A673 (cell line): ENCODE data around the gene PKM. TPM values are rescaled to one million over a fixed set of nuclear protein-coding genes. Genes with fewer than 3 reads are reported as not detected.

Experiments
- BruUV-seq: library from RNA; stranded (reverse); fragments of 400-500 nt; replicated peaks from 2 replicates; lab custom pipeline; 2021; lab: Mats Ljungman, UMichigan
- CTCF ChIA-PET: fragments of 300-600 bp; sonication (Branson Sonifier 250); formaldehyde crosslinking; loops from one replicate; lab custom pipeline; 2022; ENCODE audit warnings: antibody characterized with exemption; lab: Charles Lee
- POLR2A ChIA-PET: fragments of 300-600 bp; sonication (Branson Sonifier 250); formaldehyde crosslinking; loops from one replicate; lab custom pipeline; 2022; ENCODE audit warnings: antibody characterized with exemption; ENCODE audit not compliant: low non-redundant PET; lab: Charles Lee
- DNase-seq: peaks from one replicate; pipeline ENCODE4 v3.0.0-alpha.2; 2015; ENCODE audit warnings: low spot score
- H3K27ac ChIP-seq: fragments of 200-600 bp; sonication (generic); 2 replicates; pipeline ENCODE4 v1.5.1; 2016; ENCODE audit warnings: mixed run types, low read depth, mild to moderate bottlenecking, mixed read lengths, antibody characterized with exemption, low read length; ENCODE audit not compliant: poor library complexity, severe bottlenecking
- H3K27me3 ChIP-seq: fragments of 200-600 bp; sonication (generic); replicated peaks from 2 replicates; pipeline ENCODE4 v1.6.1; 2017; ENCODE audit warnings: mixed run types, low read depth, mild to moderate bottlenecking, mixed read lengths, antibody characterized with exemption, low read length; ENCODE audit not compliant: insufficient read depth, poor library complexity
- H3K36me3 ChIP-seq: fragments of 200-600 bp; sonication (generic); 2 replicates; pipeline ENCODE4 v1.6.1; 2016; ENCODE audit warnings: mixed run types, mild to moderate bottlenecking, mixed read lengths, antibody characterized with exemption, low read length; ENCODE audit not compliant: insufficient read depth, poor library complexity, severe bottlenecking
- H3K4me1 ChIP-seq: fragments of 200-600 bp; sonication (generic); 2 replicates; pipeline ENCODE4 v1.6.1; 2017; ENCODE audit warnings: mixed run types, mild to moderate bottlenecking, mixed read lengths, antibody characterized with exemption, low read length; ENCODE audit not compliant: insufficient read depth, poor library complexity, severe bottlenecking
- H3K4me3 ChIP-seq: fragments of 200-600 bp; sonication (generic); 2 replicates; pipeline ENCODE4 v1.5.1; 2016; ENCODE audit warnings: low read depth, mixed run types, mild to moderate bottlenecking, mixed read lengths, low read length; ENCODE audit not compliant: poor library complexity, severe bottlenecking
- H3K9me3 ChIP-seq: fragments of 200-600 bp; sonication (generic); 2 replicates; pipeline ENCODE4 v1.6.1; 2016; ENCODE audit warnings: mixed run types, low read depth, mild to moderate bottlenecking, mixed read lengths, antibody characterized with exemption, low read length; ENCODE audit not compliant: poor library complexity, severe bottlenecking
- EZH2 ChIP-seq: fragments of 200-600 bp; sonication (generic); IDR thresholded peaks from 2 replicates; pipeline ENCODE4 v1.6.1; 2017; ENCODE audit warnings: borderline replicate concordance, low read depth, mild to moderate bottlenecking, mixed read lengths, antibody characterized with exemption, low read length; ENCODE audit not compliant: poor library complexity, severe bottlenecking
- intact Hi-C: fragments of 100-400 bp; cut with micrococcal nuclease; formaldehyde crosslinking; loops from one replicate; pipeline ENCODE4 v1.10.0; 2022; ENCODE audit not compliant: unreplicated experiment
- total RNA-seq: library from RNA; stranded (reverse); gene quantifications from 2 replicates; pipeline ENCODE4 v1.2.3, GENCODE V29; 2021
- TF ChIP-seq, protein P1 (sequence below): fragments of 300-800, 200-600 bp; sonication (generic); conservative IDR thresholded peaks from 2 replicates; pipeline ENCODE4 v1.5.1; 2017; ENCODE audit warnings: low read depth, mild to moderate bottlenecking, antibody characterized with exemption, low read length, moderate library complexity, mixed read lengths

The PKM gene
- total RNA-seq, 1 experiment from 2014 or later, result 1,955 TPM

- no peak overlapping the region for H3K27ac ChIP-seq
- POLR2A ChIA-PET, result no interaction called here
- BruUV-seq, result no TSS peak
- intact Hi-C loops, result no loop called here
- H3K36me3 ChIP-seq, result no peaks in the 10 kb centered on the region
- no peaks in the 10 kb centered on the region for H3K9me3 ChIP-seq
- H3K27me3 ChIP-seq, result no peaks in the 10 kb centered on the region
- H3K4me1 ChIP-seq, result peaks cover 7% of the 10 kb centered on the region
- no peak for TF ChIP-seq EZH2
- TF ChIP-seq, protein P1, sequence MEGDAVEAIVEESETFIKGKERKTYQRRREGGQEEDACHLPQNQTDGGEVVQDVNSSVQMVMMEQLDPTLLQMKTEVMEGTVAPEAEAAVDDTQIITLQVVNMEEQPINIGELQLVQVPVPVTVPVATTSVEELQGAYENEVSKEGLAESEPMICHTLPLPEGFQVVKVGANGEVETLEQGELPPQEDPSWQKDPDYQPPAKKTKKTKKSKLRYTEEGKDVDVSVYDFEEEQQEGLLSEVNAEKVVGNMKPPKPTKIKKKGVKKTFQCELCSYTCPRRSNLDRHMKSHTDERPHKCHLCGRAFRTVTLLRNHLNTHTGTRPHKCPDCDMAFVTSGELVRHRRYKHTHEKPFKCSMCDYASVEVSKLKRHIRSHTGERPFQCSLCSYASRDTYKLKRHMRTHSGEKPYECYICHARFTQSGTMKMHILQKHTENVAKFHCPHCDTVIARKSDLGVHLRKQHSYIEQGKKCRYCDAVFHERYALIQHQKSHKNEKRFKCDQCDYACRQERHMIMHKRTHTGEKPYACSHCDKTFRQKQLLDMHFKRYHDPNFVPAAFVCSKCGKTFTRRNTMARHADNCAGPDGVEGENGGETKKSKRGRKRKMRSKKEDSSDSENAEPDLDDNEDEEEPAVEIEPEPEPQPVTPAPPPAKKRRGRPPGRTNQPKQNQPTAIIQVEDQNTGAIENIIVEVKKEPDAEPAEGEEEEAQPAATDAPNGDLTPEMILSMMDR, result no peak
- no peak overlapping the region for H3K4me3 ChIP-seq
- CTCF ChIA-PET, result no interaction called here
- no peak for DNase-seq
These were observed 64.1 kb downstream of the PKM start for GRCh38 chr15:72166716-72167417.

DNA sequence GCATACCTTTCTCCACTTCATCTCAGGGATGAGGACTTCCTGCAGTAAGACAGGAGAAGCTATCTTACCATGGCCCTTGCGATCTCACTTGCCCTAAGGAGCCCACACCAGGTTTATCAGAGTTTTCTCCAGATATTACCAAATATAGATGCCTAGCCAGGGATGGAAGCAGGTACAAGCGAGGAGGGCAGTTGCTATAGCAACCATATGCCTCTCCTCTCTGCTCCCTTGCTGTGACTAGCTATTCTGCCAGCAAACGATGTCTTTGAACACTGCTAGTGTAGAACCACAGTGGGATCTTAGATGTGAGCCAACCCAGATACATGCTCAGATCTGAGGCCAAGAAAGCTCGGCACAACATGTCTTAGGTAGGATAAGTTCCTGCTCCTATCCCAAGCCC lies 67.3 kb downstream of the PKM start:
- intact Hi-C loops, result no loop called here
- H3K36me3 ChIP-seq, result no peaks in the 10 kb centered on the region
- CTCF ChIA-PET, result interaction anchor here (0.6 kb wide), 1 partner anchor 379 kb away, joined by 3 read pairs; no protein-coding TSS in a partner anchor
- TF ChIP-seq EZH2, result no peak
- TF ChIP-seq, protein P1, result no peak
- BruUV-seq, result no TSS peak
- no peak for DNase-seq
- H3K4me1 ChIP-seq, result peaks cover 7% of the 10 kb centered on the region
- POLR2A ChIA-PET, result no interaction called here
- no peaks in the 10 kb centered on the region for H3K9me3 ChIP-seq
- H3K27me3 ChIP-seq, result no peaks in the 10 kb centered on the region
- H3K4me3 ChIP-seq, result no peak overlapping the region
- no peak overlapping the region for H3K27ac ChIP-seq

GRCh38 chr15:72162569-72162968 lies 68.4 kb downstream of the PKM start:
- CTCF ChIA-PET, result interaction anchor here (0.5 kb wide), 1 partner anchor 8 kb away, joined by 4 read pairs; no protein-coding TSS in a partner anchor
- intact Hi-C loops, result no loop called here
- no peak for DNase-seq
- no peak for TF ChIP-seq EZH2
- TF ChIP-seq, protein P1, result no peak
- no TSS peak for BruUV-seq
- no peaks in the 10 kb centered on the region for H3K36me3 ChIP-seq
- POLR2A ChIA-PET, result no interaction called here
- no peak overlapping the region for H3K27ac ChIP-seq
- no peaks in the 10 kb centered on the region for H3K4me1 ChIP-seq
- H3K27me3 ChIP-seq, result no peaks in the 10 kb centered on the region
- H3K9me3 ChIP-seq, result no peaks in the 10 kb centered on the region
- no peak overlapping the region for H3K4me3 ChIP-seq
